Endothelial cell of umbilical vein (primary cell): ENCODE data around the gene CTAGE6. TPM values are rescaled to one million over a fixed set of nuclear protein-coding genes. Genes with fewer than 3 reads are reported as not detected.

Source experiments
- BruUV-seq: library from RNA; stranded (reverse); fragments of 400-500 nt; replicated peaks from 2 replicates; lab custom pipeline; 2021; lab: Mats Ljungman, UMichigan
- CTCF ChIA-PET: fragments of 300-600, 350-600 bp; sonication (Branson Sonifier 250); formaldehyde crosslinking; loops from one replicate; lab custom pipeline; 2021; ENCODE audit warnings: antibody characterized with exemption, inconsistent platforms; lab: Charles Lee
- POLR2A ChIA-PET: fragments of 300-600, 350-600 bp; sonication (Branson Sonifier 250); formaldehyde crosslinking; loops from one replicate; lab custom pipeline; 2021; ENCODE audit warnings: antibody characterized with exemption, inconsistent platforms; lab: Charles Lee
- DNase-seq: peaks from one replicate; pipeline ENCODE4 v3.0.0-alpha.2; 2011; ENCODE audit warnings: low read depth, low spot score
- FAIRE-seq: peaks from 2 replicates; lab custom pipeline; 2011; peaks lifted over from hg19 to GRCh38; lab: Jason Lieb, UNC
- H2AFZ ChIP-seq: 2 replicates; pipeline ENCODE4 v1.6.0; 2012; ENCODE audit warnings: low read depth, low read length, control low read depth, inconsistent platforms
- H3K27ac ChIP-seq: 2 replicates; pipeline ENCODE4 v1.5.1; 2011; ENCODE audit warnings: low read depth, mild to moderate bottlenecking, control low read depth, low read length, moderate library complexity; ENCODE audit not compliant: insufficient read depth
- H3K27me3 ChIP-seq, 2 experiments: 2 replicates each; pipeline versions ENCODE4 v1.6.0 to v1.6.1; 2011; ENCODE audit warnings: low read length in 2 of 2, mixed read lengths in 1 of 2; ENCODE audit not compliant: control insufficient read depth in 2 of 2, insufficient read depth in 2 of 2
- H3K36me3 ChIP-seq, 2 experiments: 2 replicates in 1 of 2; 3 replicates in 1 of 2; pipeline ENCODE4 v1.5.1; 2011; ENCODE audit warnings: low read length in 2 of 2, mild to moderate bottlenecking in 1 of 2, moderate library complexity in 1 of 2; ENCODE audit not compliant: control insufficient read depth in 2 of 2, insufficient read depth in 2 of 2; ENCODE audit errors: extremely low read depth in 1 of 2
- H3K4me1 ChIP-seq: 3 replicates; pipeline ENCODE4 v1.5.1; 2011; ENCODE audit warnings: mild to moderate bottlenecking, low read length; ENCODE audit not compliant: control insufficient read depth, insufficient read depth; ENCODE audit errors: extremely low read depth
- H3K4me2 ChIP-seq: 2 replicates; pipeline ENCODE4 v1.6.1; 2011; ENCODE audit warnings: low read length, control low read depth, mixed read lengths; ENCODE audit not compliant: insufficient read depth
- H3K4me3 ChIP-seq, 3 experiments: fragments of 200-600 bp in 1 of 3; sonication (generic), shearing (Covaris generic) in 1 of 3; replicated peaks in 1 of 3; 2 replicates each; pipeline ENCODE4 v1.5.1; 2011 to 2016; ENCODE audit warnings: control low read depth in 3 of 3, low read length in 3 of 3, mild to moderate bottlenecking in 2 of 3, inconsistent platforms in 1 of 3, low read depth in 1 of 3, moderate library complexity in 1 of 3; ENCODE audit not compliant: insufficient read depth in 1 of 3
- H3K79me2 ChIP-seq: 2 replicates; pipeline ENCODE4 v1.6.0; 2012; ENCODE audit warnings: low read length, inconsistent platforms; ENCODE audit not compliant: control insufficient read depth, insufficient read depth
- H3K9ac ChIP-seq: replicated peaks from 2 replicates; pipeline ENCODE3; 2011; ENCODE audit warnings: low read length, control low read depth; ENCODE audit not compliant: insufficient read depth; ENCODE audit errors: extremely low read depth
- H3K9me1 ChIP-seq: replicated peaks from 3 replicates; pipeline ENCODE4 v1.6.0; 2011; ENCODE audit warnings: mild to moderate bottlenecking, low read length; ENCODE audit not compliant: control insufficient read depth, insufficient read depth; ENCODE audit errors: extremely low read depth
- H3K9me3 ChIP-seq: replicated peaks from 2 replicates; pipeline ENCODE4 v1.5.1; 2012; ENCODE audit warnings: low read length, inconsistent platforms; ENCODE audit not compliant: control insufficient read depth, insufficient read depth
- H4K20me1 ChIP-seq: replicated peaks from 2 replicates; pipeline ENCODE3; 2011; ENCODE audit warnings: mild to moderate bottlenecking, low read length; ENCODE audit not compliant: control insufficient read depth, insufficient read depth; ENCODE audit errors: extremely low read depth
- CTCF ChIP-seq, 2 donors: IDR thresholded peaks; 1 replicate in 1 of 2; 2 replicates in 1 of 2; pipeline ENCODE4 v1.5.1; 2011; ENCODE audit warnings: low read length in 2 of 2, mild to moderate bottlenecking in 2 of 2, moderate library complexity in 2 of 2, control low read depth in 1 of 2, inconsistent platforms in 1 of 2, low read depth in 1 of 2; ENCODE audit not compliant: insufficient read depth in 1 of 2; ENCODE audit errors: extremely low read depth in 1 of 2
- EZH2 ChIP-seq: IDR thresholded peaks from 2 replicates; pipeline ENCODE4 v1.6.1; 2012; ENCODE audit warnings: borderline replicate concordance, low read depth, mild to moderate bottlenecking, moderate library complexity, low read length, inconsistent platforms; ENCODE audit not compliant: severe bottlenecking
- FOS ChIP-seq: IDR thresholded peaks from 2 replicates; pipeline ENCODE4 v1.6.1; 2011; ENCODE audit warnings: mild to moderate bottlenecking, low read length, moderate library complexity, borderline replicate concordance; ENCODE audit not compliant: insufficient read depth
- GATA2 ChIP-seq: IDR thresholded peaks from 2 replicates; pipeline ENCODE4 v1.7.0; 2011; ENCODE audit warnings: low read depth, mild to moderate bottlenecking, moderate library complexity, mixed read lengths, low read length; ENCODE audit not compliant: insufficient read length, insufficient read depth
- JUN ChIP-seq: IDR thresholded peaks from 2 replicates; pipeline ENCODE4 v1.6.1; 2011; ENCODE audit warnings: borderline replicate concordance, low read depth; ENCODE audit not compliant: insufficient read length, insufficient read depth
- MAX ChIP-seq: IDR thresholded peaks from 2 replicates; pipeline ENCODE4 v1.6.1; 2011; ENCODE audit not compliant: insufficient read depth, insufficient read length
- MYC ChIP-seq: IDR thresholded peaks from one replicate; pipeline ENCODE4 v1.6.1; 2011; ENCODE audit warnings: mild to moderate bottlenecking, low read depth, low read length
- POLR2AphosphoS5 ChIP-seq: IDR thresholded peaks from 2 replicates; pipeline ENCODE4 v1.6.1; 2012; ENCODE audit warnings: low read depth, mild to moderate bottlenecking, control low read depth, low read length, moderate library complexity; ENCODE audit not compliant: insufficient read depth
- dilution Hi-C: fragments of 300-500 bp; cut with MboI; formaldehyde crosslinking; loops from one replicate; pipeline ENCODE4 v1.15.0; 2019; ENCODE audit warnings: low sequenced_read_pairs; ENCODE audit not compliant: extremely low pct_ligation_motif_present
- intact Hi-C: fragments of 100-400 bp; cut with micrococcal nuclease; formaldehyde crosslinking; loops from one replicate; pipeline ENCODE4 v1.10.0; 2022
- polyA plus RNA-seq, 4 experiments: library from polyadenylated mRNA; depleted of rRNA in 3 of 4; stranded (reverse) in 3 of 4; unstranded in 1 of 4; fragments of >200 nt; gene quantifications; 2 replicates each; pipeline versions ENCODE4 v1.2.1 to v1.2.3, GENCODE V29; 2011 to 2012; ENCODE audit warnings: missing spikeins in 1 of 4
- total RNA-seq: library from RNA; stranded (reverse); gene quantifications from 2 replicates; pipeline ENCODE4 v1.2.3, GENCODE V29; 2021

Gene CTAGE6
- total and polyA plus RNA-seq, 2 donors (not counting 3 experiments of a cell fraction or from before 2014, with no cell fraction given): 0.40 TPM; not detected in 1

GRCh38 chr7:143735962-143736361, 21.5 kb downstream of the CTAGE6 start:
- no peak overlapping the region for H3K4me3 ChIP-seq
- no peak for TF ChIP-seq MAX
- TF ChIP-seq CTCF (IDR thresholded peaks at IDR 0.05; ENCODE audit: extremely low read depth in 1 of 2, insufficient read depth in 1 of 2, low read depth in 1 of 2, low read length in 2 of 2): no peak
- TF ChIP-seq EZH2: no peak
- TF ChIP-seq MYC: no peak
- no peak for TF ChIP-seq GATA2
- TF ChIP-seq FOS: no peak
- no peak for TF ChIP-seq JUN
- TF ChIP-seq POLR2AphosphoS5: no peak
- H4K20me1 ChIP-seq: no peaks in the 10 kb centered on the region
- BruUV-seq: no TSS peak
- intact Hi-C loops (no loop called here), dilution Hi-C loops (no loop called here)
- no peak overlapping the region for H3K27ac ChIP-seq
- H3K9me1 ChIP-seq: no peaks in the 10 kb centered on the region
- ChIA-PET CTCF (interaction anchor here (1.1 to 2.7 kb wide), 8 partner anchors 8 to 656 kb away, joined by 3 to 77 read pairs (median 5); no protein-coding TSS in a partner anchor), POLR2A (no interaction called here)
- H3K79me2 ChIP-seq: no peaks in the 10 kb centered on the region
- no peaks in the 10 kb centered on the region for H3K4me1 ChIP-seq
- no peaks in the 10 kb centered on the region for H3K27me3 ChIP-seq
- FAIRE-seq: no peak
- H3K9me3 ChIP-seq: no peaks in the 10 kb centered on the region
- H3K4me2 ChIP-seq: no peak overlapping the region
- no peak overlapping the region for H2AFZ ChIP-seq
- H3K36me3 ChIP-seq: no peaks in the 10 kb centered on the region
- DNase-seq: no peak
- H3K9ac ChIP-seq: no peak overlapping the region
